CD4-positive, alpha-beta T cell (primary cell): ENCODE results near the gene DSCAML1. TPM values are rescaled to one million over a fixed set of nuclear protein-coding genes. Genes with fewer than 3 reads are reported as not detected.

ENCODE experiments used
- ATAC-seq: fragments of 200-7000 bp; cut with Tn5 transposase; one replicate; pipeline ENCODE4 v1.10.0; 2022; ENCODE audit warnings: mild to moderate bottlenecking; ENCODE audit not compliant: poor library complexity
- CTCF ChIA-PET: fragments of 350-600 bp; sonication (Branson Sonifier 250); formaldehyde crosslinking; loops from one replicate; lab custom pipeline; 2021; ENCODE audit warnings: antibody characterized with exemption, inconsistent platforms; lab: Charles Lee
- POLR2A ChIA-PET: fragments of 350-600 bp; sonication (Branson Sonifier 250); formaldehyde crosslinking; loops from one replicate; lab custom pipeline; 2021; ENCODE audit warnings: antibody characterized with exemption, inconsistent platforms; lab: Charles Lee
- DNase-seq, 14 experiments: peaks; one replicate each; pipeline ENCODE4 v3.0.0-alpha.2; 2013 to 2020; ENCODE audit warnings: mixed read lengths in 2 of 14
- H3K27ac ChIP-seq, 2 donors: one replicate each; pipeline versions ENCODE4 v1.5.1 to v1.7.0; 2013; ENCODE audit warnings: low read length in 2 of 2, low read depth in 1 of 2, mild to moderate bottlenecking in 1 of 2
- H3K27me3 ChIP-seq, 2 experiments: 1 replicate in 1 of 2; 2 replicates in 1 of 2; pipeline versions ENCODE4 v1.6.1 to v1.7.0; 2013; ENCODE audit warnings: low read length in 2 of 2, control low read depth in 1 of 2, mild to moderate bottlenecking in 1 of 2, moderate library complexity in 1 of 2; ENCODE audit not compliant: insufficient read depth in 2 of 2, control insufficient read depth in 1 of 2
- H3K36me3 ChIP-seq: one replicate; pipeline ENCODE4 v1.6.1; 2013; ENCODE audit warnings: low read length, control low read depth; ENCODE audit not compliant: insufficient read depth
- H3K4me1 ChIP-seq: one replicate; pipeline ENCODE4 v1.6.1; 2013; ENCODE audit warnings: low read length, control low read depth; ENCODE audit not compliant: insufficient read depth
- H3K4me3 ChIP-seq: one replicate; pipeline ENCODE4 v1.5.1; 2013; ENCODE audit warnings: mild to moderate bottlenecking, low read length, moderate library complexity
- H3K9me3 ChIP-seq, 2 experiments: 1 replicate in 1 of 2; 2 replicates in 1 of 2; pipeline versions ENCODE4 v1.6.1 to v1.7.0; 2013; ENCODE audit warnings: low read length in 2 of 2, mild to moderate bottlenecking in 2 of 2, control low read depth in 1 of 2, moderate library complexity in 1 of 2; ENCODE audit not compliant: control insufficient read depth in 1 of 2, insufficient read depth in 1 of 2
- H3K27ac Mint-ChIP-seq: one replicate; pipeline ENCODE4 v1.8.0; 2020; ENCODE audit warnings: mixed read lengths
- H3K27me3 Mint-ChIP-seq: one replicate; pipeline ENCODE4 v1.8.0; 2021; ENCODE audit warnings: mixed read lengths
- H3K36me3 Mint-ChIP-seq: one replicate; pipeline ENCODE4 v1.8.0; 2021; ENCODE audit warnings: low read depth, mixed read lengths
- H3K4me1 Mint-ChIP-seq: one replicate; pipeline ENCODE4 v1.8.0; 2021; ENCODE audit warnings: low read depth, mixed read lengths
- H3K4me3 Mint-ChIP-seq: one replicate; pipeline ENCODE4 v1.8.0; 2020; ENCODE audit warnings: mild to moderate bottlenecking, mixed read lengths
- H3K9me3 Mint-ChIP-seq: one replicate; pipeline ENCODE4 v1.8.0; 2020; ENCODE audit warnings: mixed read lengths
- intact Hi-C, 2 experiments: fragments of 100-400 bp; cut with DNase I in 1 of 2; cut with micrococcal nuclease in 1 of 2; formaldehyde crosslinking; loops; one replicate each; pipeline versions ENCODE4 v1.15.1 to v1.9.0; 2023 to 2025; cut with DNase I, micrococcal nuclease
- total RNA-seq, 174 experiments: library from RNA in 2 of 174; stranded (reverse) in 2 of 174; gene quantifications; one replicate each; pipeline ENCODE4 v1.2.3 and lab custom pipeline; 2021 to 2026
- TF ChIP-seq, protein P1 (sequence below): fragments of 200-600 bp; IDR thresholded peaks from one replicate; pipeline ENCODE4 v1.8.0; 2022; ENCODE audit warnings: antibody characterized with exemption, mild to moderate bottlenecking

The DSCAML1 gene
- total RNA-seq, 2 experiments from 2014 or later, result 0.22 to 0.61 TPM

DNA sequence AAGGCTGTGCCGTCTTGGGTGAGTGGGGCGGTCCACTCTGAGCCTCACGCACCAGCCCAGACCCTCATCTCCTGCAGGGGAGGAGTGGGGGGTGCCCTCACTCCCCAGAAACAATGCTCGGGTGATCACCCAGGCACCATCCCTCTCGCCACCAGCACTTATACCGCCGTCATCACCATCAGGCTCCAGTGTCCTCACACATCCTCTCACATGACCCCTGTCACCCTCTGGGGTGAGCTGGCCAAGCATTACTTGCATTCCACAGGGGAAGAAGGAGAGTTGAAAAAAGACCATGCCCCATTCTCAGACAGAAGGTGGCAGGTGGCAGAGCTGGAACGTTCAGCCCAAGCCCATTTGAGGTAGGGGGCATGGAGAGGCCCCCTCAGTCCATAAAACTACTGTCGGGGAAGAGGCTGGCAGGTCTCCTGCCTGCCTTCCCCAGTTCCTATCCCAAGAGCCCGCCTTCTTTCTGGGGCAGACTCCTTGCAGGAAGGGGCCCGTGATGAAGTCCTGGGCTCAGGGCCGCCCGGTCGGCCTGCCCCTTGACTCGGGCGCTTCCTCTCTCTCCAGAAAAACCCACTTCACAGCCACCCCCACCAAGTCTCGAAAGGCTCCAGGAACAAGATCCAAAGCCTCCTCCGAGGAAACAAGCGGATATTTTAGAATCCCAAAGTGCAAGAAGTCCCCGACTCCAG is 153.3 kb downstream of the DSCAML1 start:
- intact Hi-C loops, result no loop called here
- peaks cover 9% of the 10 kb centered on the region for H3K27me3 Mint-ChIP-seq
- H3K9me3 Mint-ChIP-seq, result no peaks in the 10 kb centered on the region
- Histone ChIP-seq H3K9me3 (peaks cover 0 to 10% of the 10 kb centered on the region in 2 experiments), H3K36me3 (no peaks in the 10 kb centered on the region), H3K4me1 (no peaks in the 10 kb centered on the region), H3K27me3 (peaks cover 0 to 2% of the 10 kb centered on the region in 2 experiments), H3K27ac (no peak overlapping the region), H3K4me3 (no peak overlapping the region)
- CTCF ChIA-PET, result no interaction called here
- ATAC-seq, result no peak
- no peaks in the 10 kb centered on the region for H3K36me3 Mint-ChIP-seq
- TF ChIP-seq, protein P1, sequence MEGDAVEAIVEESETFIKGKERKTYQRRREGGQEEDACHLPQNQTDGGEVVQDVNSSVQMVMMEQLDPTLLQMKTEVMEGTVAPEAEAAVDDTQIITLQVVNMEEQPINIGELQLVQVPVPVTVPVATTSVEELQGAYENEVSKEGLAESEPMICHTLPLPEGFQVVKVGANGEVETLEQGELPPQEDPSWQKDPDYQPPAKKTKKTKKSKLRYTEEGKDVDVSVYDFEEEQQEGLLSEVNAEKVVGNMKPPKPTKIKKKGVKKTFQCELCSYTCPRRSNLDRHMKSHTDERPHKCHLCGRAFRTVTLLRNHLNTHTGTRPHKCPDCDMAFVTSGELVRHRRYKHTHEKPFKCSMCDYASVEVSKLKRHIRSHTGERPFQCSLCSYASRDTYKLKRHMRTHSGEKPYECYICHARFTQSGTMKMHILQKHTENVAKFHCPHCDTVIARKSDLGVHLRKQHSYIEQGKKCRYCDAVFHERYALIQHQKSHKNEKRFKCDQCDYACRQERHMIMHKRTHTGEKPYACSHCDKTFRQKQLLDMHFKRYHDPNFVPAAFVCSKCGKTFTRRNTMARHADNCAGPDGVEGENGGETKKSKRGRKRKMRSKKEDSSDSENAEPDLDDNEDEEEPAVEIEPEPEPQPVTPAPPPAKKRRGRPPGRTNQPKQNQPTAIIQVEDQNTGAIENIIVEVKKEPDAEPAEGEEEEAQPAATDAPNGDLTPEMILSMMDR, result no peak
- H3K4me1 Mint-ChIP-seq, result no peaks in the 10 kb centered on the region
- DNase-seq, result no peak
- H3K4me3 Mint-ChIP-seq, result no peak overlapping the region
- POLR2A ChIA-PET, result no interaction called here
- H3K27ac Mint-ChIP-seq, result no peak overlapping the region

DNA sequence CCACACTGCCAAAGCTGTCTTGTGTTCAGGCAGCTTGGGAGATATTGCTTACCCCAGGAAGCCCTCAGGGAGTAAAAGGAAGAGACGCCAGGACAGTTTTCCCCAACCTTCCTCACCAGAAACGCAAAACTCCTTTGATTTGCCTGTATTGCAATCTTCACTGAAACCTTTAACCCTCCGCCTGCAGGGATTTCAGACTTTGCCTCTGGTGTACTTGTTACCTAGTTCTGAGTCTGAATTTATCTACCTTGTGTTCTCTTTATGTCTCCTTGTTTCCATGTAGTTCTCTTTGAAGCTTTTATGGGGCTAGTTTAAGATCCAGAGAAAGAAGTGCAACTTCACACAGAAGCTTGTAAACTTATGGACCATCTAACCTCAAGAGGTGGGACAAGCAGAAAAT is 154.2 kb downstream of the DSCAML1 start:
- no peaks in the 10 kb centered on the region for H3K4me1 ChIP-seq
- DNase-seq (no peak), ATAC-seq (no peak)
- no peak overlapping the region for H3K27ac ChIP-seq
- no peaks in the 10 kb centered on the region for H3K36me3 ChIP-seq
- H3K9me3 ChIP-seq, result peaks cover 0 to 10% of the 10 kb centered on the region in 2 experiments
- no peaks in the 10 kb centered on the region for H3K4me1 Mint-ChIP-seq
- ChIA-PET POLR2A (no interaction called here), CTCF (no interaction called here)
- intact Hi-C loops, result no loop called here
- H3K4me3 ChIP-seq, result no peak overlapping the region
- TF ChIP-seq, protein P1, result no peak
- no peaks in the 10 kb centered on the region for H3K36me3 Mint-ChIP-seq
- H3K4me3 Mint-ChIP-seq, result no peak overlapping the region
- peaks cover 9% of the 10 kb centered on the region for H3K27me3 Mint-ChIP-seq
- H3K27me3 ChIP-seq, result peaks cover 0 to 2% of the 10 kb centered on the region in 2 experiments
- no peaks in the 10 kb centered on the region for H3K9me3 Mint-ChIP-seq
- no peak overlapping the region for H3K27ac Mint-ChIP-seq

DNA sequence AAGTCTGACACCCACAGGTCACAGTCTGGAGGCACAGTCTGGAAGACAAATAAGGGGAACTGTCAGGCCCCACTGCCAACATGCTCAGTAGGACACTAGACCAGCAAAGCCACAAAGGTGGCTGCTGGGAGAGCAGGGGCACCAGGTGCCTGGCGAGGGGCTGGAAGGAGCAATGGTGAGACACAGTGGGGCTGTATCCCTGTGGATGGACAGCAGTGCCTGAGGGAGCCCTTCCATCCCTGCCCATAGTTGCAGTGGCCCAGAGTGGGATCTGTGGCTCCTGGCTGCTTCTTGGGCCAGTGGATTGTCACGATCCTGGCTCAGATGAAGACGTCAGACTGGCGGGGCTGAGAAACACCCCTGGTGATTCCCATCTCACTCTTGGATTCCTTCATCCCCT is 154.6 kb downstream of the DSCAML1 start:
- POLR2A ChIA-PET, result no interaction called here
- intact Hi-C loops, result no loop called here

More for the DNA sequence above, 154.6 kb downstream of the DSCAML1 start:
- Histone ChIP-seq H3K4me3 (no peak overlapping the region), H3K27ac (no peak overlapping the region), H3K9me3 (peaks cover 0 to 10% of the 10 kb centered on the region in 2 experiments), H3K36me3 (no peaks in the 10 kb centered on the region), H3K4me1 (no peaks in the 10 kb centered on the region), H3K27me3 (peaks cover 0 to 2% of the 10 kb centered on the region in 2 experiments)
- CTCF ChIA-PET, result no interaction called here
- peaks cover 9% of the 10 kb centered on the region for H3K27me3 Mint-ChIP-seq
- no peaks in the 10 kb centered on the region for H3K9me3 Mint-ChIP-seq
- no peaks in the 10 kb centered on the region for H3K36me3 Mint-ChIP-seq
- no peak for DNase-seq
- H3K27ac Mint-ChIP-seq, result no peak overlapping the region
- no peak for ATAC-seq
- TF ChIP-seq, protein P1, result no peak
- H3K4me3 Mint-ChIP-seq, result no peak overlapping the region
- H3K4me1 Mint-ChIP-seq, result no peaks in the 10 kb centered on the region
